Ecto neural progenitor cell (in vitro differentiated cells): Measurements from ENCODE around the gene SP5.
"Not testable (repeated sequence)": the region's sequence is repeated elsewhere in the genome, so short reads cannot be mapped to it uniquely, and the experiment has no call there.

Experiments
- DNase-seq: peaks from one replicate; pipeline ENCODE4 v3.0.0-alpha.2; 2018; ENCODE audit warnings: low spot score

Gene SP5

GRCh38 chr2:170739048-170739447 lies 23.9 kb downstream of the SP5 start:
- no peak for DNase-seq

GRCh38 chr2:170739507-170740046 lies 24.4 kb downstream of the SP5 start:
- no peak for DNase-seq

GRCh38 chr2:170740660-170741059 lies 25.5 kb downstream of the SP5 start:
- DNase-seq: no peak

- DNase-seq: no peak
These were observed 26.9 kb downstream of the SP5 start for GRCh38 chr2:170742000-170742399.

GRCh38 chr2:170742896-170743529 lies 27.9 kb downstream of the SP5 start:
- no peak for DNase-seq

- no peak for DNase-seq
These were observed 28.5 kb downstream of the SP5 start for GRCh38 chr2:170743530-170744239.

GRCh38 chr2:170744248-170745002 lies 29.3 kb downstream of the SP5 start:
- DNase-seq: no peak

GRCh38 chr2:170745305-170745704 lies 30.2 kb downstream of the SP5 start:
- no peak for DNase-seq

GRCh38 chr2:170747921-170748320 lies 32.8 kb downstream of the SP5 start:
- no peak for DNase-seq

GRCh38 chr2:170751555-170751954 lies 36.4 kb downstream of the SP5 start:
- DNase-seq: not testable (repeated sequence)

GRCh38 chr2:170761572-170761971 lies 46.4 kb downstream of the SP5 start:
- no peak for DNase-seq

- no peak for DNase-seq
These were observed 47.6 kb downstream of the SP5 start for GRCh38 chr2:170762760-170763159.

- no peak for DNase-seq
These were observed 48.1 kb downstream of the SP5 start for GRCh38 chr2:170763232-170763631.

- no peak for DNase-seq
These were observed 49.7 kb downstream of the SP5 start for GRCh38 chr2:170764880-170765261.

- no peak for DNase-seq
These were observed 51.6 kb downstream of the SP5 start for GRCh38 chr2:170766693-170767092.
